HuH-7.5 (cell line): Measurements from ENCODE around the gene CYCS.
"Not testable (repeated sequence)": the region's sequence is repeated elsewhere in the genome, so short reads cannot be mapped to it uniquely, and the experiment has no call there.

Experiments
- DNase-seq: peaks from one replicate; pipeline ENCODE4 v3.0.0; 2011; ENCODE audit warnings: low spot score

The CYCS gene

DNA sequence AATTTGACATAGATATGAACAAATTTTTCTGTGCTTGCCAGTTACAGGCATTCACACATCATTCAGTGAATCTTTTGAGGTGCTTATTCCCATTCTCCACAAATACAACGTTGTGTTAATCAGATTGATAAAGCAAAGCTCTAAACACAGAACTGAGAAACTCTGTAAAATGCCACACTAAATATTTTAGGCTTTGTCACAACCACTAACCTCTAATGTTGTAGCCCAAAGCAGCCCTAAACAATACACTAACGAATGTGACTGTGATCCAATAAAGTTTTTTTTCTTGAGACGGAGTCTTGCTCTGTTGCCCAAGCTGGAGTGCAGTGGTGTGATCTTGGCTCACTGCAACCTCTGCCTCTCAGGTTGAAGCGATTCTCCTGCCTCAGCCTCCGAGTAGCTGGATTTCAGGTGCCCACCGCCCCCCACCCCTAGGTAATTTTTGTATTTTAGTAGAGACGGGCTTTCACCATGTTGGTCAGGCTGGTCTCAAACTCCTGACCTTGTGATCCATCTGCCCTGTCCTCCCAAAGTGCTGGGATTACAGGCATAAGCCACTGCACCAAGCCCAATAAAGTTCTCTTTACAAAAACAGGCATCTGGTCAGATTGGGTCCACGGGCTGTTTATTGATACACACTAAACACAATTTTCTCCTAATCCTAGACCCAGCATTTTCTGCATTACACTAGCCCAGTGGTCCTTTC is 6.9 kb downstream of the CYCS start:
- no peak for DNase-seq

- no peak for DNase-seq
Measured at GRCh38 chr7:25117226-25118047, 7.6 kb downstream of the CYCS start.

GRCh38 chr7:25116621-25117020 is 8.4 kb downstream of the CYCS start:
- no peak for DNase-seq

DNA sequence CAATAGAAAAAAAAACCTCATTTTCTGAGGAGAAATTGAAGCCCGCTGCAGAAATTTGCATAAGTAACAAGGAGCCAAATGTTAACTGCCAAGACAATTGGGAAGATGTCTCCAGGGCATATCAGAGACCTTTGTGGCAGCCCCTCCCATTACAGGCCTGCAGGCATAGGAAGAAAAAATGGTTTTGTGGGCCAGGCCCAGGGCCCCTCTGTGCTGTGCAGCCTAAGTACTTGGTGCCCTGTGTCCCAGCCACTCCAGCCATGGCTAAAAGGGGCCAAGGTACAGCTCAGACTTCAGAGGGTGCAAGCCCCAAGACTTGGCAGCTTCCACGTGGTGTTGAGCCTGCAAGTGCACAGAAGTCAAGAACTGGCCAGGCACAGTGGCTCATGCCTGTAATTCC is 14.5 kb downstream of the CYCS start:
- not testable (repeated sequence) for DNase-seq

- no peak for DNase-seq
Measured at GRCh38 chr7:25109276-25109675, 15.8 kb downstream of the CYCS start.

GRCh38 chr7:25105911-25106310 is 19.1 kb downstream of the CYCS start:
- no peak for DNase-seq

DNA sequence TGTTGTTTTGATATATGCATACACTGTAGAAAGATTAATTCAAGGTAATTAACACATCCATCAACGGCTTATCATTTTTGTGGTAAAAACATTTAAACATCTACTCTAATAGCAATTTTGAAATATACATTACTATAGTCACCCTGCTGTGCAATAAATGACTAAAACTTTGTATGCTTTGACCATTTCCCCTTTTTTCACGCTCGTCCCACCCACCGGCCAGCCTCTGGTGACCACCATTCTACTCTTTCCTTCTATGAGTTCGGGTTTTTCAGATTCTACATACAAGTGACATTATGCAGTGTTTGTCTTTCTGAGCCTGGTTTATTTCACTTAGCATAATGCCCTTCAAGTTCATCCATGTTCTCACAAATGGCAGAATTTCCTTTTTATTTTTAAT is 21.3 kb downstream of the CYCS start:
- DNase-seq, result no peak

DNA sequence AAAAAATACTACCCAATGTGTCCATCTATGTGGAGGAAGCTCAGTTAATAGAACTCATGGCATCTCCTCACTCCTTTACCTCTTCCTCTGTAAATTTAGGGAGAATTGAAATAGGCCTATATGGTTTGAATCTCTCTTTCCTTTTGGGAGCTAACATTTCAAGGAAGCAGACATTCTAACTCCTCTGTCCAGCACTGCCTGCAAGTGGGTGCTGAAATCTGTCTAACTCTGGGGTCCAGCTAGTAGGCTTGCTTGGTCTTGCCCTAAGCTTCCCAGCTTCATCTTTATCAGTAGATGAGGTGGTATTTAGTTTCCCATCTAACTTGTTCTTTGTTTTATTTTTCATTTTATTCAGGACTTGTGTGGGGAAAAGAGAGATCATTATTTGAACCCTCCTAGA is 23.2 kb downstream of the CYCS start:
- DNase-seq, result no peak

DNA sequence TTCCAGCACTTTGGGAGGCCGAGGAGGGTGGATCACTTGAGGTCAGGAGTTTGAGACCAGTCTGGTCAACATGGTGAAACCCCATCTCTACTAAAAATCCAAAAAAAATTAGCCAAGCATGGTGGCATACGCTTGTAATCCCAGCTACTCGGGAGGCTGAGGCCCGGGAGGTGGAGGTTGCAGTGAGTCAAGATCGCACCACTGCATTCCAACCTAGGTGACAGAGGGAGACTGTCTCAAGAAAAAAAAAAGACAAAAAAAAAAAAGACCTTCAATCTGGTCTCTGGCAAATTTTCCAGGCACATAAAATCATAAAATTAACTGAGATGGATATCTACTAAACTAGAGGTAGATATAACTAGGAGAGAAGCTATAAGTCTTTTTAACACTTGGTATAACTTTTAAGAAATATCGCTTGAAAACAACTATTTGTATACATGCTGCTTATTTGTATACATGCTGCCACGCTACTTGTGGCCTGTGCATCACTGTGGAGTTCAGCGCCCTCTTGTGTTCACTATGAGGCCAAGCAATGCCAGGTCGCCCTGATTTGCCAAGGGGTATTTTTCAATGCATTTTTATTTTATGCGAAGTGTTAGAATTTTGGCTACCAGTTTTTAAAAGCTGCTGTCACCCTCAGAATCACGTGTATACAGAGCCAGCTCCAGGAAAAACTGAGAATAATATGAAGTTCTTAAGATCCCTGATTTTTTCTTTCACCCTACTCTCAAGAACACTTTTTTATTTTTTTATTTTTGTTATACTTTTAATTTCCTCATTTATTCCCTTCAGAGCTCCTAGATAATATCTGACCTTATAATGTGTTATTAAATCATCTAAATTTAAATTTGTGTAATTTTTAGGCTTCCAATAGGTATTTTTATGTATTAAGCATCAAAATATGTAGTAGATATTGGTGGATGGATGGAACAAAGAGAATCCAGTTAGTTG is 26.7 kb downstream of the CYCS start:
- DNase-seq, result peak; percentile 40

DNA sequence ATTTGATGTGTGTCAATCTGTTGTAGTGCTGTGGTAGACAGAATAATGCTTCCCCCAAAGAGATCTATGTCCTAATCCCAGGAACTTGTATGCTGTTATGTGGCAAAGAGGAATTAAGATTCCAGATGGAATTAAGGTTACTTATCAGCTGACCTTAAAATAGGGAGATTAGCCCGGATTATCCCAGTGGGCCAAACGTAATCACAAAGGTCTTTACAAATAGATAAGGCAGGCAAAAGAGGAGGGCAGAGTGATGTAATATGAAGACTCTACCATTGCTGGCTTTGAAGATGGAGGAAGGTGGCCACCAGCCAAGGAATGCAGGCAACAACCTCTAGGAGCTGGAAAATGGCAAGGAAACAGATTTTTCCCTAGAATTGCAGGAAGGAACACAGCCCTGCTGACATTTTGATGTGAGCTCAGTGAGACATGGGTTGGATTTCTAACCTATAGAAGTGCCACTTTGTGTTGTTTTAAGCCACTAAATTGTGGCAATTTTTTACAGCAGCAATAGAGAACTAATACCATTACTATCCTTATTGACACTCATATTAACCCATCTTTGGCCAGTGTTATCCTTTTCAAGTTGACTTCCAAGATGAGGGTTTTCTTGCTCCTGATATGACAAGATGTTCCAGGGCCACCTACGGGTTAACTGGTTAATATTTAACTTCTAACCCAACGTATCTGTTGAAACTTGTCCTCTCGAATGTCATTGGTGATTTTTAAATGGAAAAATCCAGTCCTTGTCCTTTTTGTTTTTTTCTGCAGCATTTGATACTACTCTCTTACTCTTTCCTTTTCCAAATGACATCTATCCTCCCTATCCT is 29.3 kb downstream of the CYCS start:
- peak; percentile 13 for DNase-seq

- peak; percentile 60 for DNase-seq
Measured at GRCh38 chr7:25093268-25093826, 31.7 kb downstream of the CYCS start.

DNA sequence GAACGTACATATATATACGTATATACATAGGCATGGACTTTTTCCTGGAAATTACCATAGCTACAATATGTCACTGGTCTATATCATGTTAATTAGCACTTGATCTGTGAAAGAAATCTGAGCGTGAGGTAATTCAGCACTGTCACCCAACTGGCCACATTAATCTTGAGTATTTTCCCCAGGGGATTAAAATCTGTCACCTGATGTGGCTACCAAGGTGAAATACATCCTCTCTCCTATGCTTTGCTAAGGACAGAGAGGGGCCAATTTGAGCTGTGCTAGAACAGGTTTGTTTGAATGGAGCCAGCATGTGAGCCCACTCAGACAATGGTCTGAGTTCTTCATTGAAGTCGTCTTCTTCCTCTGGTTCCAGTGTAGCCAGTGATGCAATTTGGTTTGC is 33.3 kb downstream of the CYCS start:
- no peak for DNase-seq

DNA sequence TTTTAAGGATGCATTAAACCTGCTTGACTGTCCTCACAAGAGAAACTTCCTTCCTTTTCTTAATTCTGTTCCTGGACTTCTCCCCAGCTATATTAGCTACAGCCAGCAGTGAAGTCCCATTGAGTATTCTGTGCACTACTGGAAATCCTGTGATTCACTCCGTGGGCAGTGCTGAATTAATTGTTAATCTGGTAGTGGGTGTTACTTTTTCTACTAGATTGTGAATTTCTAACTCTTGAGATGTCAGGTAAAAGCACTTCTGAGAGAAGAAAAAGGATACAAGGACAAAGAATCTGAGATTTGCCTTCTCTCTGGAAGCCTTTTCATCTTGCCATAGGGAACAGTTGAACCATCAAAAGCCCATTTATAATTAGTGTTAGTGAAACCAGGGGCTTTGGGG is 33.9 kb downstream of the CYCS start:
- DNase-seq, result no peak

GRCh38 chr7:25090374-25090773 is 34.7 kb downstream of the CYCS start:
- no peak for DNase-seq

DNA sequence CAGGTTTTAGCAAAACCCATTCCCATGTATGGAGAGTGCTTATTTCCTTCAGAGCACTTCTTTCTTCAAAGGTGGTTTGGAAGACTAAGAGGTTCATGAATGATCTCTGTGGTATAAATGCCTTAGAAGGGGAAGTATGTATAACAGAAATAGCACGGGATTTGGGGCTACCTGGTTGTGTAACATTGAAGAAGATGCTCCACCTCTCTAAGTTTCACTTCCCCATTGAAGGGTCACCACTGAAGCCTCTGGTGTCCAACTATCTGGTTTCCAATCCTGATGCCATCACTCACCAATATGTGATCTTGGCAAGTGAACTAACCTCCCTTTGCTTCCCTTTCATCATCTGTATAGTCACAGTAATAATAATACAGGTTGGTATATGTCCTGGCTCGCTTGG is 37.2 kb downstream of the CYCS start:
- DNase-seq, result no peak

DNA sequence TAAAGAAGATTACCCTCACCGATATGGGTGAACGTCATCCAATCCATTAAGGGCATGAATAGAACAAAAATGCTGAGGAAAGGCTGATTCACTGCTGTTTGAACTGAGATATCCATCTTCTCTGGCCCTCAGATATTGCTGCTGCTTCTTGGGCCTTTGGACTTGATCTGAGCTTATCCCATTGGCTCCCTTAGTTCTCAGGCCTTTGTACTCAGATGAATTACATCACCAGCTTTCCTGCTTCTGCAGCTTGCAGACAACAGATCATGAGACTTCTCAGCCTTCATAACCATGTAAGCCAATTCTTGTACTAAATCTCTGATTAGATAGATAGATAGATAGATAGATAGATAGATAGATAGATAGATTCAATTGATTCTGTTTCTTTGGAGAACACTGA is 40.2 kb downstream of the CYCS start:
- DNase-seq, result no peak

DNA sequence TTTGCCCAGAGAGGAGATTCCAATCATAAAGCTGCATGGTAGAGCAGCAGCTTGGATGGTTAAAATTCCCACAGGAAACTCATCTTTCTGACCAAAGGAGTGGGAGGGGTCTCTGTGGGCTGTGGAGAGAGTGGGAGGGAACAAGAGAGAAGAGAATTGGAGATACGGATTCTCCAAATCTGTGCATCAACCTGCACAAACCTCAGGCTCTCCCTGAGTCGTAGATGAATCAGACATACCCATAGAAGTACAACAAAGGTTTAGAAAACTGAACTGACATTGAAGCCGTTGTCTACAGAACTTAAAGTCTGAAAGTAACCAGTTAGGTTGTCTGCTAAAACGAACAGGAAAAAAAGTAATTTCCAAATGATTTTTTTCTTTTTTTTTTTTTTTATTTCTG is 41.9 kb downstream of the CYCS start:
- no peak for DNase-seq

- not testable (repeated sequence) for DNase-seq
Measured at GRCh38 chr7:25082041-25082440, 43.0 kb downstream of the CYCS start.

DNA sequence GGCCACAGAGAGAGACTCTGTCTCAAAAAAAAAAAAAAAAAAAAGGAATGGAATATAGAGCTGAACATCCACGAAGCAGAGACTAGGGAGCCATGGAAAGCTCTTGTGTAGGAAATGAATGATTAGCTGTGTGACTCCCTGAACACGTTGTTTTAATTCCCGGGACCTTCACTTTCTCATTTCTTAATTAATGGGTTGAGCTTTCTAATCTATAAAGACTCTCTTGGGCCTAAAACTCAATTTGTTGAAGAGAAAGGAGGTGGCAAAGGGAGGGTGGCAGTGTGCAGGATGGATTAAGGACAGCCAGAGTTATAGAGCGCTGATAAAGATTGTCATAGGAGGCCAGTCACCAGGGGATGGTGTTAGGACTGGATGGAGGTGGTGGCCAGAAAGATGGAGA is 48.0 kb downstream of the CYCS start:
- DNase-seq, result no peak

- no peak for DNase-seq
Measured at GRCh38 chr7:25075459-25075858, 49.6 kb downstream of the CYCS start.

- DNase-seq, result no peak
Measured at GRCh38 chr7:25073451-25073850, 51.6 kb downstream of the CYCS start.
